OCI-LY1 (cell line): ENCODE data around the gene TMEM11.

Source experiments
- H2AFZ ChIP-seq: fragments of 200-600 bp; sonication (generic), shearing (Covaris generic); 2 replicates; pipeline ENCODE4 v1.6.0; 2014; ENCODE audit warnings: antibody characterized with exemption, mild to moderate bottlenecking, low read length
- H3F3A ChIP-seq: fragments of 200-600 bp; sonication (generic), shearing (Covaris generic); 2 replicates; pipeline ENCODE4 v1.6.0; 2014; ENCODE audit warnings: mild to moderate bottlenecking, antibody characterized with exemption, low read length, moderate library complexity; ENCODE audit not compliant: insufficient read depth
- H3K27ac ChIP-seq: fragments of 200-600 bp; sonication (generic); 2 replicates; pipeline ENCODE4 v1.5.1; 2014; ENCODE audit warnings: low read length, mixed run types, mild to moderate bottlenecking, low read depth; ENCODE audit not compliant: poor library complexity, severe bottlenecking
- H3K27me3 ChIP-seq: fragments of 200-600 bp; sonication (generic); 2 replicates; pipeline ENCODE4 v1.6.0; 2014; ENCODE audit warnings: antibody characterized with exemption, mild to moderate bottlenecking, low read length, moderate library complexity; ENCODE audit not compliant: insufficient read depth
- H3K36me3 ChIP-seq: fragments of 200-600 bp; sonication (generic); 2 replicates; pipeline ENCODE4 v1.6.1; 2014; ENCODE audit warnings: mild to moderate bottlenecking, antibody characterized with exemption, low read length, moderate library complexity, mixed read lengths; ENCODE audit not compliant: insufficient read depth
- H3K4me1 ChIP-seq: fragments of 200-600 bp; sonication (generic); 2 replicates; pipeline ENCODE4 v1.5.1; 2014; ENCODE audit warnings: mild to moderate bottlenecking, low read length, moderate library complexity; ENCODE audit not compliant: insufficient read depth, severe bottlenecking
- H3K4me2 ChIP-seq: fragments of 200-600 bp; sonication (generic), shearing (Covaris generic); 2 replicates; pipeline ENCODE4 v1.6.1; 2014; ENCODE audit warnings: low read length
- H3K4me3 ChIP-seq: fragments of 200-600 bp; sonication (generic); 2 replicates; pipeline ENCODE4 v1.5.1; 2014; ENCODE audit warnings: low read length, low read depth, mild to moderate bottlenecking, mixed read lengths; ENCODE audit not compliant: poor library complexity, severe bottlenecking
- H3K79me2 ChIP-seq: fragments of 200-600 bp; shearing (Covaris generic); 2 replicates; pipeline ENCODE4 v1.6.1; 2016; ENCODE audit warnings: mixed run types, low read length, mixed read lengths; ENCODE audit not compliant: insufficient read depth
- H3K9ac ChIP-seq: fragments of 200-600 bp; sonication (generic), shearing (Covaris generic); 2 replicates; pipeline ENCODE4 v1.6.1; 2014; ENCODE audit warnings: mild to moderate bottlenecking, low read length, mixed read lengths
- H3K9me2 ChIP-seq: fragments of 200-600 bp; sonication (generic), shearing (Covaris generic); 2 replicates; pipeline ENCODE4 v1.6.1; 2014; ENCODE audit warnings: low read depth, mild to moderate bottlenecking, low read length, mixed read lengths
- H3K9me3 ChIP-seq: fragments of 200-600 bp; shearing (Covaris generic); 2 replicates; pipeline ENCODE4 v1.6.1; 2014; ENCODE audit warnings: low read length, mixed read lengths
- H4K20me1 ChIP-seq: fragments of 200-600 bp; sonication (generic), shearing (Covaris generic); 2 replicates; pipeline ENCODE4 v1.6.0; 2016; ENCODE audit warnings: mild to moderate bottlenecking, low read length; ENCODE audit not compliant: insufficient read depth
- CTCF ChIP-seq: fragments of 200-600 bp; sonication (generic), shearing (Covaris generic); IDR thresholded peaks from 2 replicates; pipeline ENCODE4 v1.5.1; 2017; ENCODE audit warnings: mild to moderate bottlenecking, antibody characterized with exemption, low read length, moderate library complexity, mixed read lengths
- EZH2 ChIP-seq: fragments of 200-600 bp; sonication (generic), shearing (Covaris generic); IDR thresholded peaks from 2 replicates; pipeline ENCODE4 v1.8.0; 2017; ENCODE audit warnings: borderline replicate concordance, mixed run types, mild to moderate bottlenecking, antibody characterized with exemption, low read length, moderate library complexity, mixed read lengths

TMEM11 gene

GRCh38 chr17:21172846-21173245 is 41.1 kb downstream of the TMEM11 start:
- Histone ChIP-seq H4K20me1 (no peaks in the 10 kb centered on the region), H3K27me3 (no peaks in the 10 kb centered on the region), H3K79me2 (no peaks in the 10 kb centered on the region), H3K4me3 (no peak overlapping the region), H3K4me1 (no peaks in the 10 kb centered on the region), H3K4me2 (no peak overlapping the region), H3K9ac (no peak overlapping the region), H3K36me3 (peaks cover 4% of the 10 kb centered on the region; the same call in 1 of the 2 replicates), H3K9me2 (no peaks in the 10 kb centered on the region), H3K9me3 (no peaks in the 10 kb centered on the region), H3K27ac (no peak overlapping the region), H2AFZ (no peak overlapping the region), H3F3A (no peaks in the 10 kb centered on the region)
- TF ChIP-seq EZH2 (no peak), CTCF (no peak)

DNA sequence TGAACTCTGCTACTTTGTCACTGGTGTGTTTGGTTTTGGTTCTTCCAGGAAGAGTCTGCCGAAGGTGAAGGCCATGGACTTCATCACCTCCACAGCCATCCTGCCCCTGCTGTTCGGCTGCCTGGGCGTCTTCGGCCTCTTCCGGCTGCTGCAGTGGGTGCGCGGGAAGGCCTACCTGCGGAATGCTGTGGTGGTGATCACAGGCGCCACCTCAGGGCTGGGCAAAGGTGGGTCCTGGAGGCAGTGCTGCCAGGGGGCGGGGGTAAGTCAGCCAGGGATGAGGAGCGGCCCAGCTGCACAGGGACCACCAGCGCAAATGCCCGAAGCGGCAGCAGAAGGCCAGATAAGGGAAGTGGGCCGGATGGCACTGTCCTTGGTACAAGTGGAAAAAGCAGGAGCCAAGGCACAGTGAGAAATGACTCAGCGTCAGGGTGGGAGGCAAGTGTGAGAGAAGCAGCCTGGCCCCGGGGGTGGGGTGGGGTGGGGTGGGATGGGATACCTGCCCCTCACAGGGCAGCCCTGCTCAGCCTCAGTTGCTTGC is 41.9 kb downstream of the TMEM11 start:
- TF ChIP-seq CTCF (no peak), EZH2 (no peak)
- Histone ChIP-seq H3K27ac (no peak overlapping the region), H3K36me3 (peaks cover 4% of the 10 kb centered on the region; the same call in 1 of the 2 replicates)

DNA sequence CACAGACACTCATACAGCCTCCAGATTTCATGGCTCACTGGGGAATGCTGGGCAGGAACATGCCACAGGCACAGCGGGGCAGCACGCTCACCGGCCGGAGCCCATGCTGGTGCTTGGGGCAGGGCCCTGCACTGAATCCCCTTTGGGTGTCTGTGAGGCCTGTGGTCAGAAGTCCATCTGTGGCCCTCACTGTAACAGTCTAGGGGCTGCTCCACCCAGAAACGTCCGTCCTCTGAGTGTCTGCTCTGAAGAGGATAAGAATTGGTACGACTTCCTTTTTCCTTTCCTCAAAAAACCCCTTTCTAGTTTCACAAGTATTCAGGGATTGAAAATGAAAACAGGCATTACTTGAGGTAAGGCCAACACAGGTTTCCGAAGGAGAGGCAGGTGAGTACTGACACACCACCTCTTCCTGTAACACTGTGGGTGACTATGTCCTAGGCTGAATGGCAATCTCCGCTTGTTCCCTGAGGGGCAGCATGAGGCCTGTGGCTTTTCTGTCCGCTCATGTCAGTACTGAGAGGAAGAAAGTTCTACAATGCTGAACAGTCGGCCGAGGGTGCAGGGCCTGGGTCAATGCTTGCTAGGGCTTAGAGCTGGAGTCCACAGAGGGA is 42.5 kb downstream of the TMEM11 start:
- Histone ChIP-seq H3K36me3 (peaks cover 4% of the 10 kb centered on the region; the same call in 1 of the 2 replicates), H4K20me1 (no peaks in the 10 kb centered on the region), H3K4me1 (no peaks in the 10 kb centered on the region), H3K79me2 (no peaks in the 10 kb centered on the region), H3K9me3 (no peaks in the 10 kb centered on the region), H3F3A (no peaks in the 10 kb centered on the region), H3K4me3 (no peak overlapping the region), H3K27me3 (no peaks in the 10 kb centered on the region), H2AFZ (no peak overlapping the region), H3K27ac (no peak overlapping the region), H3K9me2 (no peaks in the 10 kb centered on the region), H3K4me2 (no peak overlapping the region), H3K9ac (no peak overlapping the region)
- no peak for TF ChIP-seq CTCF
- TF ChIP-seq EZH2: no peak

More for the DNA sequence above, 41.9 kb downstream of the TMEM11 start:
- Histone ChIP-seq H4K20me1 (no peaks in the 10 kb centered on the region), H2AFZ (no peak overlapping the region), H3F3A (no peaks in the 10 kb centered on the region), H3K9ac (no peak overlapping the region), H3K4me2 (no peak overlapping the region), H3K27me3 (no peaks in the 10 kb centered on the region), H3K79me2 (no peaks in the 10 kb centered on the region), H3K9me2 (no peaks in the 10 kb centered on the region), H3K9me3 (no peaks in the 10 kb centered on the region), H3K4me1 (no peaks in the 10 kb centered on the region), H3K4me3 (no peak overlapping the region)
